Smooth muscle cell (in vitro differentiated cells): Measurements from ENCODE around the gene MRPS6. TPM values are rescaled to one million over a fixed set of nuclear protein-coding genes. Genes with fewer than 3 reads are reported as not detected.

Experiments
- DNase-seq: peaks from one replicate; lab custom pipeline; 2025; ENCODE audit not compliant: unreplicated experiment; lab: John Stamatoyannopoulos, UW
- H2AFZ ChIP-seq: fragments of 200-600 bp; sonication (generic); 2 replicates; pipeline ENCODE4 v1.6.0; 2016; ENCODE audit warnings: antibody characterized with exemption, low read depth, mild to moderate bottlenecking
- H3F3A ChIP-seq: fragments of 200-600 bp; sonication (generic); 2 replicates; pipeline ENCODE4 v1.6.0; 2017; ENCODE audit warnings: antibody characterized with exemption, low read depth
- H3K27ac ChIP-seq: fragments of 200-600 bp; sonication (generic); 2 replicates; pipeline ENCODE4 v1.5.1; 2016; ENCODE audit warnings: low read depth, mild to moderate bottlenecking
- H3K27me3 ChIP-seq: fragments of 200-600 bp; sonication (generic); 2 replicates; pipeline ENCODE4 v1.6.1; 2016; ENCODE audit warnings: low read depth, mild to moderate bottlenecking
- H3K36me3 ChIP-seq: fragments of 200-600 bp; sonication (generic); 2 replicates; pipeline ENCODE4 v1.5.1; 2016; ENCODE audit warnings: low read depth
- H3K4me1 ChIP-seq: fragments of 200-600 bp; sonication (generic); 2 replicates; pipeline ENCODE4 v1.5.1; 2016; ENCODE audit warnings: low read depth
- H3K4me2 ChIP-seq: fragments of 200-600 bp; sonication (generic); 2 replicates; pipeline ENCODE4 v1.6.0; 2016; ENCODE audit warnings: mild to moderate bottlenecking
- H3K4me3 ChIP-seq: fragments of 200-600 bp; sonication (generic); 2 replicates; pipeline ENCODE4 v1.5.1; 2016; ENCODE audit warnings: mild to moderate bottlenecking
- H3K79me2 ChIP-seq: fragments of 200-600 bp; sonication (generic); 2 replicates; pipeline ENCODE4 v1.6.0; 2016; ENCODE audit warnings: low read depth, mild to moderate bottlenecking
- H3K9ac ChIP-seq: fragments of 200-600 bp; sonication (generic); 2 replicates; pipeline ENCODE4 v1.6.0; 2016; ENCODE audit warnings: low read depth
- H3K9me3 ChIP-seq: fragments of 200-600 bp; sonication (generic); replicated peaks from 2 replicates; pipeline ENCODE4 v1.5.1; 2016; ENCODE audit warnings: low read depth
- H4K20me1 ChIP-seq: fragments of 200-600 bp; sonication (generic); 2 replicates; pipeline ENCODE4 v1.6.0; 2016; ENCODE audit warnings: low read depth
- WGBS: methylation state at CpG from one replicate; pipeline ENCODE4 v1.1.7; 2016; ENCODE audit warnings: low lambda C conversion rate; 5-methylcytosine and 5-hydroxymethylcytosine counted together
- polyA plus RNA-seq: library from polyadenylated mRNA; unstranded; fragments of >200 nt; fragmentation: Nextera tagmentation; extraction: Ambion mirVana; gene quantifications from 2 replicates; pipeline ENCODE4 v1.2.1, GENCODE V29; 2016
- total RNA-seq: library from RNA; depleted of rRNA; stranded (reverse); fragments of >200 nt; gene quantifications from 2 replicates; pipeline ENCODE4 v1.2.3, GENCODE V29; 2014
- TF ChIP-seq, protein P1 (sequence below): fragments of 200-600 bp; sonication (generic); IDR thresholded peaks from 2 replicates; pipeline ENCODE4 v1.5.1; 2017; ENCODE audit warnings: borderline replicate concordance, mild to moderate bottlenecking, antibody characterized with exemption; ENCODE audit not compliant: insufficient read depth, poor library complexity, severe bottlenecking

The MRPS6 gene
- total and polyA plus RNA-seq, 2 experiments from 2014 or later, result 47.8 to 152 TPM

DNA sequence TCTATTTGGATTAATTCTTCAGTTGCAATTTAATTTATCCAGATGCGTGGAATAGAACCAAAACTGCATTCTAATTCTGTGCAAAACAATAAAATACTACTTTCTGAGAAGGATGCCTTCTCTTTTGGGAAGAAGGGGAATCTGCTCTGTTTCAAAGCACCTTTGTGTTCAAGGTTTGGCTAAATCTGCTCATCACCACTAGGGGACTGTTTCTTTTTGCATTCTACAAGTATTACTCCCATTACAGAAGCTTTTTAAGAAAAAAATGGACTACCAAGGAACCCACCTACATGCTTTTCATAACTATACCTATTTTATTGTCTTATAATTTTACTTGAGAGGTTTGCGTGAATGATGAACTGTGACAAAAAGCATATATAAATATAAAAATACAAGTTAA, 18.2 kb downstream of the MRPS6 start:
- WGBS, result 98% methylated on average over 2 of the region's 2 CpGs
- no peak for DNase-seq
- peaks cover 98% of the 10 kb centered on the region for H4K20me1 ChIP-seq
- H3K4me2 ChIP-seq, result no peak overlapping the region
- no peak overlapping the region for H2AFZ ChIP-seq
- TF ChIP-seq, protein P1, sequence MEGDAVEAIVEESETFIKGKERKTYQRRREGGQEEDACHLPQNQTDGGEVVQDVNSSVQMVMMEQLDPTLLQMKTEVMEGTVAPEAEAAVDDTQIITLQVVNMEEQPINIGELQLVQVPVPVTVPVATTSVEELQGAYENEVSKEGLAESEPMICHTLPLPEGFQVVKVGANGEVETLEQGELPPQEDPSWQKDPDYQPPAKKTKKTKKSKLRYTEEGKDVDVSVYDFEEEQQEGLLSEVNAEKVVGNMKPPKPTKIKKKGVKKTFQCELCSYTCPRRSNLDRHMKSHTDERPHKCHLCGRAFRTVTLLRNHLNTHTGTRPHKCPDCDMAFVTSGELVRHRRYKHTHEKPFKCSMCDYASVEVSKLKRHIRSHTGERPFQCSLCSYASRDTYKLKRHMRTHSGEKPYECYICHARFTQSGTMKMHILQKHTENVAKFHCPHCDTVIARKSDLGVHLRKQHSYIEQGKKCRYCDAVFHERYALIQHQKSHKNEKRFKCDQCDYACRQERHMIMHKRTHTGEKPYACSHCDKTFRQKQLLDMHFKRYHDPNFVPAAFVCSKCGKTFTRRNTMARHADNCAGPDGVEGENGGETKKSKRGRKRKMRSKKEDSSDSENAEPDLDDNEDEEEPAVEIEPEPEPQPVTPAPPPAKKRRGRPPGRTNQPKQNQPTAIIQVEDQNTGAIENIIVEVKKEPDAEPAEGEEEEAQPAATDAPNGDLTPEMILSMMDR, result peak; percentile 22
- no peak overlapping the region for H3K27ac ChIP-seq
- no peaks in the 10 kb centered on the region for H3F3A ChIP-seq
- H3K9me3 ChIP-seq, result no peaks in the 10 kb centered on the region
- H3K9ac ChIP-seq, result no peak overlapping the region
- H3K27me3 ChIP-seq, result no peaks in the 10 kb centered on the region
- no peaks in the 10 kb centered on the region for H3K4me1 ChIP-seq
- no peak overlapping the region for H3K4me3 ChIP-seq
- no peaks in the 10 kb centered on the region for H3K36me3 ChIP-seq
- peaks cover 79% of the 10 kb centered on the region for H3K79me2 ChIP-seq

DNA sequence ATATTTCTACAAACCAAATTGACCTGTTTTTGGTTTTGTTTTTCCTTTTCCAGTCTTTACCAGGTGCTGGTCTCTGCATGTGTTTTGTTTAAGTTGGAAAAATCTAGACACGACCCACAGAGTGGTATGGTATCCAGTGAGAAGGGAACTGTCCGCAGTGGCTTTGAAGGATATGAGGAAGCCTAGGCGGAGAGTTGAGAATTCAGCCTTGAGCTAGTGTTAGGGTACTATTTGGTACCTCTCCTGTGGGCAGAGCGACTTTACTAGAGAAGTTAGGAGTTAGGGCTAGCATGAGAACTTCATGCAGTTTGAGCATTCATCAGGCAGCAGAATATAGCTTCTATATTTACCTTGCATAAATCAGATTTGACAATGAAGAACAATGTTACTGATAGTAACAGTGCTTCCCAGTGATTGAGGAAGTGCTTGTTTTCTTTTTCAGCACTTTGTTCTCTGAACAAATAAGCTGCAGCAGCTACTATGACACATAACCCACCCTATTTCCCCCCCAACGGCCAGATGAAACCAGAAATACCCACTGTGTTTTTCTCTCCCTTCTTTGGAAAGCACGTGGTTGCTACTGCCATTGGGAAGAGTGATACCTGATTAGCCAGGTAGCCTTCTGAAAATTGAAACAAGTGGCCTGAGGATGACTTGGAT, 19.0 kb downstream of the MRPS6 start:
- no peak overlapping the region for H2AFZ ChIP-seq
- no peaks in the 10 kb centered on the region for H3K27me3 ChIP-seq
- H3K27ac ChIP-seq, result no peak overlapping the region
- no peak overlapping the region for H3K4me3 ChIP-seq
- no peak overlapping the region for H3K9ac ChIP-seq
- no peaks in the 10 kb centered on the region for H3F3A ChIP-seq
- H4K20me1 ChIP-seq, result peaks cover 98% of the 10 kb centered on the region
- no peak for DNase-seq
- peaks cover 84% of the 10 kb centered on the region for H3K79me2 ChIP-seq
- H3K9me3 ChIP-seq, result no peaks in the 10 kb centered on the region
- H3K4me2 ChIP-seq, result no peak overlapping the region
- WGBS, result 66% methylated on average over 6 of the region's 6 CpGs
- no peaks in the 10 kb centered on the region for H3K4me1 ChIP-seq
- no peaks in the 10 kb centered on the region for H3K36me3 ChIP-seq
- TF ChIP-seq, protein P1, result no peak

DNA sequence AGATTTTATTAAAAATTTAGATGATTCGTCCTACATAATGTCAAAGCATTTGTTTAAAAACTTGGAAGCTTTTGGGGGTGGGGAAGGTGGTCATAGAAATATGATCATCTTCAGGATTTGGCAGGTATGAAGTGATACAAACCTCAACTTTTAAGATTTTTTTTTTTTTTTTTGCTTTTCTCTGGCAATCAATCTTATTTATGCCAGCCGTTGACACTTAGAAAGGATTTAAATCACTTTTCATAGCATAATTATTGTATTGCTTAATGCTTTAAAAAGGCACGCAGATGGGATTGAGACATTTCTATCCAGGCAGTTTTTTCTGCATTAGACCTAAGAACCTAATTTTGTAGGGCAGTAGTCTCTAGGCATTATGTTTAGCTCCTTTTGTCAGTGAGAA, 19.7 kb downstream of the MRPS6 start:
- H3K4me2 ChIP-seq, result no peak overlapping the region
- no peaks in the 10 kb centered on the region for H3K27me3 ChIP-seq
- TF ChIP-seq, protein P1, result no peak
- peaks cover 85% of the 10 kb centered on the region for H3K79me2 ChIP-seq
- H3K9me3 ChIP-seq, result no peaks in the 10 kb centered on the region
- H2AFZ ChIP-seq, result no peak overlapping the region
- H3F3A ChIP-seq, result no peaks in the 10 kb centered on the region
- no peak for DNase-seq
- 91% methylated on average over 3 of the region's 3 CpGs for WGBS
- H4K20me1 ChIP-seq, result peaks cover 98% of the 10 kb centered on the region
- H3K27ac ChIP-seq, result no peak overlapping the region
- H3K9ac ChIP-seq, result no peak overlapping the region
- no peaks in the 10 kb centered on the region for H3K4me1 ChIP-seq
- H3K36me3 ChIP-seq, result no peaks in the 10 kb centered on the region
- no peak overlapping the region for H3K4me3 ChIP-seq

DNA sequence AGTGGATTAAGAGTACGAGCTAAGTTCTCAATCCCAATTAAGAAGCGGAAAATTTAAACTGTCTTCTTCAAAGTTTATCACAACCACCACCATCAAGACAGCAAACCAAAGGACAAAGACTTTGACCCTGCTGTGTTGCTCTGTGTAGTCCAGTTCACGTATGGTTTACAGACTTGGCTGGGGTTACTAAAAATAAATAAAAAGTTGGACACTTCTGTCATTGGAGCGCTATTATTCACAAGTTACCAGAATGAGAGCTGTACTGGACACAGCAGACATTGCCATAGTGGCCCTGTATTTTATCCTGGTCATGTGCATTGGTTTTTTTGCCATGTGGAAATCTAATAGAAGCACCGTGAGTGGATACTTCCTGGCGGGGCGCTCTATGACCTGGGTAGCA, 21.6 kb downstream of the MRPS6 start:
- no peak overlapping the region for H3K27ac ChIP-seq
- H3K36me3 ChIP-seq, result no peaks in the 10 kb centered on the region
- DNase-seq, result no peak
- H3K4me1 ChIP-seq, result peaks cover 1% of the 10 kb centered on the region
- no peak overlapping the region for H2AFZ ChIP-seq
- no peaks in the 10 kb centered on the region for H3K27me3 ChIP-seq
- no peak overlapping the region for H3K9ac ChIP-seq
- no peaks in the 10 kb centered on the region for H3K9me3 ChIP-seq
- peaks cover 84% of the 10 kb centered on the region for H3K79me2 ChIP-seq
- H3K4me2 ChIP-seq, result no peak overlapping the region
- no peaks in the 10 kb centered on the region for H3F3A ChIP-seq
- 98% methylated on average over 7 of the region's 7 CpGs for WGBS
- H4K20me1 ChIP-seq, result peaks cover 98% of the 10 kb centered on the region
- TF ChIP-seq, protein P1, result no peak
- H3K4me3 ChIP-seq, result no peak overlapping the region
